Activated CD8-positive, alpha-beta T cell treated with anti-CD3 and anti-CD28 coated beads for 36 hours (primary cell): ENCODE data around the gene INO80C. TPM values are rescaled to one million over a fixed set of nuclear protein-coding genes. Genes with fewer than 3 reads are reported as not detected.
A peak's percentile ranks its signal among the peaks of the same experiment; 100 is the strongest.

Experiments
- ATAC-seq: fragments of 200-7000 bp; cut with Tn5 transposase; one replicate; pipeline ENCODE4 v1.10.0; 2021; ENCODE audit warnings: mild to moderate bottlenecking, moderate library complexity
- CTCF ChIA-PET: fragments of 350-600 bp; sonication (Branson Sonifier 250); formaldehyde crosslinking; loops from one replicate; lab custom pipeline; 2021; ENCODE audit warnings: antibody characterized with exemption; lab: Charles Lee
- POLR2A ChIA-PET: fragments of 350-600 bp; sonication (Branson Sonifier 250); formaldehyde crosslinking; loops from one replicate; lab custom pipeline; 2021; ENCODE audit warnings: antibody characterized with exemption; lab: Charles Lee
- DNase-seq: peaks from one replicate; pipeline ENCODE4 v3.0.0-alpha.2; 2020
- H3K27ac Mint-ChIP-seq: one replicate; pipeline ENCODE4 v1.8.0; 2021; ENCODE audit warnings: mild to moderate bottlenecking, mixed read lengths
- H3K27me3 Mint-ChIP-seq: one replicate; pipeline ENCODE4 v1.8.0; 2021; ENCODE audit warnings: mixed read lengths
- H3K36me3 Mint-ChIP-seq: one replicate; pipeline ENCODE4 v1.8.0; 2021; ENCODE audit warnings: low read depth, mixed read lengths
- H3K4me1 Mint-ChIP-seq: one replicate; pipeline ENCODE4 v1.8.0; 2021; ENCODE audit warnings: low read depth, mixed read lengths
- H3K4me3 Mint-ChIP-seq: one replicate; pipeline ENCODE4 v1.8.0; 2021; ENCODE audit warnings: mild to moderate bottlenecking, moderate library complexity, mixed read lengths
- H3K9me3 Mint-ChIP-seq: one replicate; pipeline ENCODE4 v1.8.0; 2021; ENCODE audit warnings: mixed read lengths
- intact Hi-C: fragments of 100-400 bp; cut with micrococcal nuclease; formaldehyde crosslinking; loops from one replicate; pipeline ENCODE4 v1.10.0; 2022
- total RNA-seq, 2 experiments: library from RNA; stranded (reverse); gene quantifications; one replicate each; pipeline ENCODE4 v1.2.3, GENCODE V29; 2021
- TF ChIP-seq, protein P1 (sequence below): fragments of 200-600 bp; IDR thresholded peaks from one replicate; pipeline ENCODE4 v1.8.0; 2022; ENCODE audit warnings: antibody characterized with exemption, mild to moderate bottlenecking

INO80C gene
- total RNA-seq, 2 experiments from 2014 or later = 23.3 to 25.9 TPM

GRCh38 chr18:35513181-35513936 is 15.6 kb upstream of the INO80C start:
- DNase-seq (no peak), ATAC-seq (no peak)
- no peak overlapping the region for H3K27ac Mint-ChIP-seq
- no peak overlapping the region for H3K4me3 Mint-ChIP-seq
- peaks cover 3% of the 10 kb centered on the region for H3K4me1 Mint-ChIP-seq
- H3K9me3 Mint-ChIP-seq = no peaks in the 10 kb centered on the region
- ChIA-PET CTCF (interaction anchor here (1.5 kb wide), 2 partner anchors 9 to 106 kb away, joined by 3 to 4 read pairs; no protein-coding TSS in a partner anchor), POLR2A (no interaction called here)
- intact Hi-C loops = no loop called here
- no peaks in the 10 kb centered on the region for H3K36me3 Mint-ChIP-seq
- TF ChIP-seq, protein P1, sequence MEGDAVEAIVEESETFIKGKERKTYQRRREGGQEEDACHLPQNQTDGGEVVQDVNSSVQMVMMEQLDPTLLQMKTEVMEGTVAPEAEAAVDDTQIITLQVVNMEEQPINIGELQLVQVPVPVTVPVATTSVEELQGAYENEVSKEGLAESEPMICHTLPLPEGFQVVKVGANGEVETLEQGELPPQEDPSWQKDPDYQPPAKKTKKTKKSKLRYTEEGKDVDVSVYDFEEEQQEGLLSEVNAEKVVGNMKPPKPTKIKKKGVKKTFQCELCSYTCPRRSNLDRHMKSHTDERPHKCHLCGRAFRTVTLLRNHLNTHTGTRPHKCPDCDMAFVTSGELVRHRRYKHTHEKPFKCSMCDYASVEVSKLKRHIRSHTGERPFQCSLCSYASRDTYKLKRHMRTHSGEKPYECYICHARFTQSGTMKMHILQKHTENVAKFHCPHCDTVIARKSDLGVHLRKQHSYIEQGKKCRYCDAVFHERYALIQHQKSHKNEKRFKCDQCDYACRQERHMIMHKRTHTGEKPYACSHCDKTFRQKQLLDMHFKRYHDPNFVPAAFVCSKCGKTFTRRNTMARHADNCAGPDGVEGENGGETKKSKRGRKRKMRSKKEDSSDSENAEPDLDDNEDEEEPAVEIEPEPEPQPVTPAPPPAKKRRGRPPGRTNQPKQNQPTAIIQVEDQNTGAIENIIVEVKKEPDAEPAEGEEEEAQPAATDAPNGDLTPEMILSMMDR = no peak
- H3K27me3 Mint-ChIP-seq = no peaks in the 10 kb centered on the region

- TF ChIP-seq, protein P1 = no peak
- Mint-ChIP-seq H3K27me3 (no peaks in the 10 kb centered on the region), H3K4me3 (no peak overlapping the region), H3K4me1 (peaks cover 3% of the 10 kb centered on the region), H3K27ac (no peak overlapping the region), H3K9me3 (no peaks in the 10 kb centered on the region), H3K36me3 (no peaks in the 10 kb centered on the region)
- ChIA-PET CTCF (interaction anchor here (1.4 to 1.5 kb wide), 5 partner anchors 9 to 106 kb away, joined by 3 to 4 read pairs (median 4); partner anchors contain the start of gene INO80C), POLR2A (no interaction called here)
- DNase-seq (no peak), ATAC-seq (no peak)
- intact Hi-C loops = no loop called here
These were observed 15.0 kb upstream of the INO80C start for GRCh38 chr18:35512761-35513160.

DNA sequence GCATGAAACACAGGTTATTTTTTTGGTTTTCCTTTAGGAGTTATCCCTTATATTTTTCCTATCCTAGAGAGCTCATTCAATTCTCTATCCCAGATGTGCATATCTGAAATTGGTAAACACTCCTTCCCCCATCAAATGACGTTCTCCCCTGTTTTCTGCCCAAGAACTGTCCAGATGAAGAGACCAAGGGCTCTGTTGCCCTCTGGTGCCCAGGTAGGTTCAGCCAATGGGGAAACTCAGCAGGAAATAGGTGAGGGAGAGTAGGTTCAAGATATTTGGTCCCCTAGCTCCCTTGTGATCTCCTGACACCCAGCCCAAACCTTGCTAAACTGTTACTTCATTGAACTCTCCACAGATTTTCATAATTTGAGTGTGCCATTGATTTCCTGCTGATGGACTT is 14.1 kb upstream of the INO80C start:
- no peak overlapping the region for H3K4me3 Mint-ChIP-seq
- ATAC-seq = no peak
- ChIA-PET CTCF (interaction anchor here (0.7 to 1.5 kb wide), 8 partner anchors 8 to 280 kb away, joined by 3 to 4 read pairs (median 4); partner anchors contain the start of gene INO80C), POLR2A (interaction anchor here (0.6 kb wide), 1 partner anchor 98 kb away, joined by 4 read pairs; no protein-coding TSS in a partner anchor)
- H3K36me3 Mint-ChIP-seq = no peaks in the 10 kb centered on the region
- TF ChIP-seq, protein P1 = no peak
- H3K27me3 Mint-ChIP-seq = no peaks in the 10 kb centered on the region
- DNase-seq = peak; percentile 10
- H3K27ac Mint-ChIP-seq = no peak overlapping the region
- intact Hi-C loops = no loop called here
- H3K4me1 Mint-ChIP-seq = peaks cover 3% of the 10 kb centered on the region
- no peaks in the 10 kb centered on the region for H3K9me3 Mint-ChIP-seq

DNA sequence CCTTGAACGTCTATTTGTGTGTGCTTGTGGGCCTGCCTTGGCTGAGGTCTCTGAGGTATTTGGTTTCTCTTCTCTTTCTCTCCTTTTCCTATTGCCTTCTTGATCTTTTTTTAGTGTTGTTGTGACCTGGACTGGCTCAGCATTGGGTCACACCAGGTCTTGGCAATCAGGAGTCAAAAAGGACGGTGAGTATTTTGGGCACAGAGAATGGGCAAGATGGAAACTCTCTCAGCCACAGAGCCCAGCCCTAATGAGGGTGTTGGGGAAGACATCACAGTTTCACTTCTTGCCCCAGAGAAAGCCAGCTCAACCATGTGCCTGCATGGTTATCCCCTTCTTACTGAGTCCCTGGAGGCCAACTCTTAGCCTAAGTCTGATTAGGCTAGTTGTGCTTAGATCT is 13.7 kb upstream of the INO80C start:
- H3K27me3 Mint-ChIP-seq = no peaks in the 10 kb centered on the region
- intact Hi-C loops = no loop called here
- CTCF ChIA-PET = interaction anchor here (1.0 to 1.5 kb wide), 7 partner anchors 8 to 280 kb away, joined by 3 to 4 read pairs (median 4); partner anchors contain the start of gene INO80C

More for the DNA sequence above, 13.7 kb upstream of the INO80C start:
- Mint-ChIP-seq H3K9me3 (no peaks in the 10 kb centered on the region), H3K36me3 (no peaks in the 10 kb centered on the region), H3K4me1 (peaks cover 3% of the 10 kb centered on the region), H3K4me3 (no peak overlapping the region), H3K27ac (no peak overlapping the region)
- ATAC-seq = no peak
- TF ChIP-seq, protein P1 = no peak
- POLR2A ChIA-PET = interaction anchor here (0.6 kb wide), 1 partner anchor 97 kb away, joined by 4 read pairs; no protein-coding TSS in a partner anchor
- no peak for DNase-seq
